HG02884 (cell line): ENCODE data around the gene MAP7.
"Not testable (repeated sequence)": the region's sequence is repeated elsewhere in the genome, so short reads cannot be mapped to it uniquely, and the experiment has no call there.

Experiments
- ATAC-seq: cut with Tn5 transposase; IDR thresholded peaks from one replicate; pipeline ENCODE4 v1.9.1; 2021; ENCODE audit warnings: mild to moderate bottlenecking, moderate library complexity; ENCODE audit not compliant: unreplicated experiment

Gene MAP7

DNA sequence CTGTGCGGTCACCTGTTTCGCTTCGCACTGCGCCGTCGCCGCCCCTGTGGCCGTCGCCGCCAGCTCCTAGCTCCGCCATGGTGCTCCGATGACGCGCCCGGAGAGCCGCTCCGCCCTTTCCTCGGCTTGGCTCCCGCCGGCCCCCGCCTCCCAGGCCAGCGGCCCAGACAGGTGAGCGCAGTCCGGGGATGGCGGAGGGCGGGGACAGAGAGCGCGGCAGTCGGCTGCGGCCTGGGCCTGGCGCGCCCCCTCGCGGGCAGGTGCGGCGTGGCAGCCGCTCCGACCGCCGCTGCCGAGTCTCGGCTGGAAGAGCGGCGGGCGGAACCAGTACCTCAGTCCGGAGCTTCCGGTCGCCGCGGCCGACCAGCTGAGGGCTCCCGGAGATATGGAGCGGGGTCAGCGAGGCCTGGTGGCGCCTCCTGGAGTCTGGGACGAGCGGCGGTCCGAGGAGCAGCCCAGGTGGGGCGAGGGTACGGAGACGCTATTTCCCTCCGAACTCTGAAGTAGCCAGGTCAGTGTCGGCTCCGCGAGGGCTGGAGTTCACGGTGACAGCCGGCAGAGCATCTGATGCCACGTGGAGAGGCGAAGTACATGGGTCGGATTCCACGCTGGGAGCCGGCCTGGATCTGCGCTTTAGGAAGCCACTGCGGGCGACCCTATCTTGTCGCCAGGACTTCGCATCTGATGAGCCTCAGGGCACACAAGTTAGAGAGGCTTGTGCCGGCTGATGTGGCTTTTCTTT lies at the start of gene MAP7:
MAP7 (minus strand) TSS at position 93 of the 742 bp plus-strand sequence; CDS start at position 79, 14 bp downstream.
- peak; percentile 65 for ATAC-seq

GRCh38 chr6:136599329-136600011 lies 49.2 kb upstream of the MAP7 start:
- no peak for ATAC-seq

DNA sequence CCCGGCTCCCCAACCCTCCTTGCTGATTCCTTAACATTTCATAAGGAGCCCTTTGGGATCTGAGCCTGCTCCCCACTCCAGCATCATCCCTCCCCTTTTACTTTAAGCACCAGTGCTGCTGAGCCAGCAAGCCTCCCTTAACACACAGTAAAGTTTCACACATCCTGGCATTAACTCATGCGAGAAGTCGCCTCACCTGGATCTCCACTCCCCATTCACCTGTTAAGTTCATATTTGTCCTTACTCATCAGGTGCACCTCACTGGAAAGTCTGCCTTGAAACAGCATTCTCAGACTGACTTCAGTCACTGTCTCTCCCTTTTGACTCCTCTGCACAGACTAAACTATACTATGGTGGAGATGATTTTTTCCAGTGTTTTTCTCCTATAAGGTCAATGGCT lies 47.8 kb upstream of the MAP7 start:
- ATAC-seq: no peak

DNA sequence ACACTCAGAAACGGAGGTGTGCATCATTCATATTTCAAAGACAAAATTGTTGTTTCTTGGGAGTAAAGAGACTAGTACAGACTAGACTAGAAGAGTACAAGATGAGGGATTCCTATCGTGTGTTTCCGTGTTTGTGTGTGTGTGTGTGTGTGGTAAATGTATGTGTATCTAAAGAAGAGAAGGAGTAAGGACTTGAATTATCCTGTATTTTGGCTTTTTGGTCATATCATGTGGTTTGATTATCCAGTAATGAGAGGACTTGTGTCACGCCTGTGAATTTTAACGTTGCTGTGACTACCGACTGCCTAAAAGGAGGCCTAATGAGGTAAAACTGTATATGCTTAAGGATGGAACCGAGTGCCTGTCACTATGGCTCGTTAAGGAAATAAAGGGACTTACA lies 44.4 kb upstream of the MAP7 start:
- no peak for ATAC-seq

DNA sequence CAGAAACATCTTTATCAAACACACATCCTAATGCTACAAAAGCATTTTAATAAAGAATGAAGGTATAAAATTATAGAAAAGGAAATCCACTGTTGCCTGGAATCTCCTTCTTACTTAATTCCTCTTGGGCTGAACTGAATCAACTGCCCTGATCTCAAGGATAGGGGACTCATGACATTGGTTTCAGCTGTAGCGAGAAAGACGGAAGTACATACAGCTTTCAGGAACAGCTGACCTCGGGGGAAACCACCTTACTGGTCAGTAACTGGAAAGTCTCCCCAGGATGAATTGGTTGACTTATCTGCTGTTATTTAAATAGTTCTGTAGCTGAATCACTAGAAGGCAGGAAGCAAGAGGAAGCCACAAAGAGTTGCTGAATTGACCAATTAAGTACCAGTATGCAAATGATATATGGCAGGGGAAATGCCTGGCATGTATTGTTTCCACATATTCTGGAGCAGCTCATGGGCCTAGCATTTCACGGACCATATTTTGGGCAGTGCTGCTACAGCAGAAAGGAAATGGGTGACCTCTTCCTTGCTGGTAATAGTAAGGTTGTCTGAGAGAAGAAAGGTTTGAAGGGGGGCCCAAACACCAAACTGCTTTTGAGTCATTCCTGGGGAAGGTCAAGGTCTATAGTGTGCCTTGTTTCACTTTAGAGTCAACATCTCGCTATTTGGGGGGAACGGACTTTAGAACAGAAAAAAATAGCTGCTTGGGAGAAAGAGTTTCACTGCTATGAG lies 43.7 kb upstream of the MAP7 start:
- ATAC-seq: peak; percentile 97

- ATAC-seq: no peak
These were observed 42.9 kb upstream of the MAP7 start for GRCh38 chr6:136592930-136593673.

DNA sequence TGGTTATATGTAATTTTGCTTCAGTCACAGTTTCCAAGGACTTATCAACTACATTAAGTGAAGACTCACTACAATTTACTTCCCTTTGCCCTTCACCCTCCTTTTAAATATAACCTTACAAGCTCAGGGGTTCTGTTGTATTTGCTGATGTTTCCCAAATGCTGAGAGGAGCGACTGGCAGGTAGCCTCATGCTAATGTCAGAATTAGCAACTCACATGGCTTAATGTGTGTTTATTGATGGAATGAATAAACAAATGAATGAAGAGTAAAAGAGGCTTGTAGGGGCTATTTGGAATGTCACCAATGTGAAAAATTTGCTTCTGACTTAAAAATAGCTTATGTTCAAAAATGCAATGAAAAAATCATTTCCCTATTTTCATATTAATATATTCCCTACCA lies 41.4 kb upstream of the MAP7 start:
- no peak for ATAC-seq

DNA sequence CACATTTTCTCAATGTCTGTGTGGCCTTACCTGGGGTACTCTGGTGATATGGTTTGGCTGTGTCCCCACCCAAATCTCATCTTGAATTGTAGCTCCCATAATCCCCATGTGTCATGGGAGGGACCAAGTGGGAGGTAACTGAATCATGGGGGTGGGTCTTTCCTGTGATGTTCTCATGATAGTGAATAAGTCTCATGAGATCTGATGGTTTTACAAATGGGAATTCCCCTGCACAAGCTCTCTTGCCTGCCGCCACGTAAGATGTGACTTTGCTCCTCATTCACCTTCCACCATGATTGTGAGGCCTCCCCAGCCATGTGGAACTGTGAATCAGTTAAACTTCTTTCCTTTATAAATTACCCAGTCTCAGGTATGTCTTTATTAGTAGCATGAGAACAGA lies 40.6 kb upstream of the MAP7 start:
- not testable (repeated sequence) for ATAC-seq

DNA sequence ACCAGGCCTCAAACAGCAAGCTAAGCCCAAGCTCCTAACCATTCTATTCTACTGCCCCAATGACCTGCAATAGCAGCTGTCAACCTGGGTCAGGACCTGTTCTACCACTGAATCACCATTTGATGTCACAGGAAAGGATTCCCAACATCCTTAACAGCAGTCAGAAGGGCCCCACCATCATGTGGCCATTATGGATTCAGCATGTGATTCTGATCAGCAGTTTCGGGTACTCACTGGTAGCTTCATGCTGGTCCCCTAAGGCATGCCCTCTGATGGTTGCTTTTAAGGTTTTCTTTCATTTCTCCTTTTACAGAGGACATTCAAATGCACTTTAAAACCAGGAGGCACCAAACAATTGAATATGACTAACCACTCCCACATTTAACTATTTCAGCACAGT lies 37.3 kb upstream of the MAP7 start:
- ATAC-seq: no peak

GRCh38 chr6:136586295-136586694 lies 36.1 kb upstream of the MAP7 start:
- ATAC-seq: no peak

DNA sequence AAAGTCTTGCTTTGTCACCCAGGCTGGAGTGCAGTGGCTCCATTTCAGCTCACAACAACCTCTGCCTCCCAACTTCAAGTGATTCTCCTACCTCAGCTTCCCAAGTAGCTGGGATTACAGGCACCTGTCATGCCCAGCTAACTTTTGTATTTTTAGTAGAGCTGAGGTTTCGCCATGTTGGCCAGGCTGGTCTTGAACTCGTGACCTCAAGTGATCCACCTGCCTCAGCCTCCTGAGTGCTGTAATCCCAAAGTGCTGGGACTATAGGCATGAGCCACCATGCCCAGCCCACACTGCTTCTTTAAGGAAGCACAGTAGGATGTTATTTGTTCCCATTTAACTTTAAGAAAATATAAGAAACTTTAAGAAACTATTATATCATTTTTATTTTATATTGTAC lies 35.3 kb upstream of the MAP7 start:
- not testable (repeated sequence) for ATAC-seq

GRCh38 chr6:136584290-136584689 lies 34.1 kb upstream of the MAP7 start:
- ATAC-seq: not testable (repeated sequence)

GRCh38 chr6:136582711-136583471 lies 32.7 kb upstream of the MAP7 start:
- ATAC-seq: no peak

GRCh38 chr6:136579800-136580199 lies 29.6 kb upstream of the MAP7 start:
- no peak for ATAC-seq

GRCh38 chr6:136576821-136577220 lies 26.6 kb upstream of the MAP7 start:
- no peak for ATAC-seq

GRCh38 chr6:136571496-136571895 lies 21.3 kb upstream of the MAP7 start:
- ATAC-seq: no peak

DNA sequence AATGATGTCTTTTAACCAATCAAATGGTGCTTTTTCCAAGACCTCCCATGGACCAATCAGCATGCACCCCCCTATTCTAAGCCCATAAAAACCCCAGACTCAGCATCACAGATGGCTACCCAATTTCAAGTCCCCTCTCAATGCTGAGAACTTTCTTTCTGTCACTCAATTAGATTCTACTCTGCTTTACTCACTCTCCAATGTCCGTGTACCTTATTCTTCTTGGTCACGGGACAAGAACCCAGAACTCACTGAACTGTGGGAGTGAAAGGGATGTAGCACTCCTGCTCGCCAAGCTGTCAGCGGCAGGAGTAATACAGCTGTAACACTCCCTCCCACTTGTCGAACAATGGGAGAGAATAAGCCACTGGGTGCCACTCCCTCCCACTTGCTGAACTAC lies 20.8 kb upstream of the MAP7 start:
- ATAC-seq: no peak

GRCh38 chr6:136568129-136568528 lies 17.9 kb upstream of the MAP7 start:
- no peak for ATAC-seq

GRCh38 chr6:136567688-136568087 lies 17.5 kb upstream of the MAP7 start:
- no peak for ATAC-seq

DNA sequence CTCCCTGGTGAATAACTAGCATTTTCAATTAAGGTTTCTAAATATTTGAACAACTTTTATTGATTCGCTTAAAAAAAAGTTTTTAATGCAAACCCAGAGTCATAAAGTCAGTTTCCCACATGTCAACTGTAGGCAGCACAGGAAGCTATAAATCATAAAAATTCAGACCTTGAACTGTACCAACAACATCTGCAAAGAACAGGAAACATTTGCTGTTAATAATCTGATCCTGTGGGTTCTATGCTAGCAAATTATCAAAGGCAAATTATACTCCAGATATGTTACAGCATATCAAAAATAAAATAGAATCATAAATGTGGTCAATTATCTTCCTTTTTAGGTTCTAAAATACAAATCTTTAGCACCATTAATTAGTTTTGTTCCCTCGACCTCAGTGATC lies 16.6 kb upstream of the MAP7 start:
- no peak for ATAC-seq
